Suppressor macrophage treated with lipopolysaccharide for 1 hour (primary cell): ENCODE measurements around the gene CAPZB.
"Not testable (repeated sequence)": the region's sequence is repeated elsewhere in the genome, so short reads cannot be mapped to it uniquely, and the experiment has no call there.

Experiments
- DNase-seq, 3 donors: peaks; one replicate each; pipeline ENCODE4 v3.0.0-alpha.2; 2020 to 2022

Gene CAPZB

GRCh38 chr1:19485362-19486187, at the start of gene CAPZB:
Gene CAPZB, minus strand, starts transcription at chr1:19485539. Its CDS starts 101 bp downstream, at chr1:19485438.
- peak; percentile 95 to 100 (median 99) for DNase-seq

DNA sequence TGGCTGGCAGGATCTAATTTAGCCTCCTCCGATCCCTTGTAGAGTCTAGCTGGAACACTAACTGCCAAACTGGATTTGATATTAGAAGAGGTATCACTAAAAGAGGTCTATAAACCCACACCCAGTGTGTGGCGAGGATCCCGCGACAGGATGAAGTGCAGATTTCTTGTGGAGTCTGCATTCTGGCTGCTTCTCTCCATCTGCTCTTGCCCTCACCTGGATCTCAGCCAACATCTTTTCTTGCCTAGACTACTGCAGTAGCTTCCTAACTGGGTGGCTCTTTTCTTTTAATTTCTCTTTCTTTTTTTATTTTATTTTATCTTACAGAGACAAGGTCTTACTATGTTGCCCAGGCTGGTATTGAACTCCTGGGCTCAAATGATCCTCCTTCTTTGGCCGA, 48.9 kb upstream of the CAPZB start:
- DNase-seq: no peak

GRCh38 chr1:19533626-19534025, 48.3 kb upstream of the CAPZB start:
- DNase-seq: peak; percentile 41 to 61 (median 57)

DNA sequence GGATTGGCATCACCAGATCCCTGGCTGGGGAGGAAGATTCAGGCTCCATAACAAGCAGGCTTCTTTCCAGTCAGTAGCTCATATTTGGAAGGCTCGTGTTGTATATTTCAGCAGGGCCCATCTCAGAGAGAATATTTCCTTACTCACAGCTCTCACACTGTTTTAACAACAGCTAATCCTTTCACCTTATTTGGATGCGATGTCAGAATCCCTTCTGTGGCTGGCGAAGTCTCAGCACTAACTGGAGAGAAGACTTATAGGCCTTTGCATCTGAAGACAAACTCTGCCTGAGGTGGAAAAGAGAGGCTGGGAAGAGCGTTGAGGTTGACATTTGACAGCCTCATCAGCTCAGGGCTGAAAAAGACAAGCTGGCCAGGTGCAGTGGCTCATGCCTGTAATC, 47.2 kb upstream of the CAPZB start:
- DNase-seq: no peak

DNA sequence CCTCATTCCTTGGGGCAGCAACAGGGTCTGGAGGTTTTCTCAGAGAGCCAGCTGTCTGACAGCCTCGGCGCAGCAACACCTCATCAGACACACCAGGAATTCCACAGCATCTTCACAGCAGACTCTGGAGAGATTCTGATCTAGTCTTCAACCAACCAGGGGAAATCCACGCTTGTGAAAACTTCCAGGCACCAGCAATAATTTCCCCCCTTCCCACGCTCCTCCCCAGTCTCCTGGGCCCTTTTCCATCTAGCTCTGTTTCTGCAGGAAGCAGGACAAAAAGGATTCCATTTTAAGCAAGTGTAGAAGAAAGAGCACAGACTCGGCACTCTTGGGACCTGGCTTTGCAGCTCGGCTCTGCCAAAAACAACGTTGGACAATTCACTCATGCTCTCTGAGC, 44.3 kb upstream of the CAPZB start:
- DNase-seq: no peak

DNA sequence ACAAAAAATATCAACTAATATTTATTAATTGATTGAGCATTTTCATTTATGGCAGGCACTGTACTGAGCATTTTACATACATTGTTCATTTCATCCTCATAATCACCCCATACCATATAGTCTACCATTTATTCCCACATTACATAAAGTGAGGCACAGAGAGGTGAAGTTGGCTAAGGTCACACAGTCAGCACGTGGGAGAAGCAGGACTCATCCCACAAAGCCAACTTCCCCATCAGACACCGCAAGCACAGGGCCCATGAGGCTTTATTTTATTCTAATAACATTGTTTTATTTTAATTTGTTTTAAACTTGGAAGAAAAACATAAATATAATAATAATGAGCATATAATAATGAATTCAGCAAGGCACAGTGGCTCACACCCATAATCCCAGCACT, 43.1 kb upstream of the CAPZB start:
- peak; percentile 35 to 52 (median 47) for DNase-seq

DNA sequence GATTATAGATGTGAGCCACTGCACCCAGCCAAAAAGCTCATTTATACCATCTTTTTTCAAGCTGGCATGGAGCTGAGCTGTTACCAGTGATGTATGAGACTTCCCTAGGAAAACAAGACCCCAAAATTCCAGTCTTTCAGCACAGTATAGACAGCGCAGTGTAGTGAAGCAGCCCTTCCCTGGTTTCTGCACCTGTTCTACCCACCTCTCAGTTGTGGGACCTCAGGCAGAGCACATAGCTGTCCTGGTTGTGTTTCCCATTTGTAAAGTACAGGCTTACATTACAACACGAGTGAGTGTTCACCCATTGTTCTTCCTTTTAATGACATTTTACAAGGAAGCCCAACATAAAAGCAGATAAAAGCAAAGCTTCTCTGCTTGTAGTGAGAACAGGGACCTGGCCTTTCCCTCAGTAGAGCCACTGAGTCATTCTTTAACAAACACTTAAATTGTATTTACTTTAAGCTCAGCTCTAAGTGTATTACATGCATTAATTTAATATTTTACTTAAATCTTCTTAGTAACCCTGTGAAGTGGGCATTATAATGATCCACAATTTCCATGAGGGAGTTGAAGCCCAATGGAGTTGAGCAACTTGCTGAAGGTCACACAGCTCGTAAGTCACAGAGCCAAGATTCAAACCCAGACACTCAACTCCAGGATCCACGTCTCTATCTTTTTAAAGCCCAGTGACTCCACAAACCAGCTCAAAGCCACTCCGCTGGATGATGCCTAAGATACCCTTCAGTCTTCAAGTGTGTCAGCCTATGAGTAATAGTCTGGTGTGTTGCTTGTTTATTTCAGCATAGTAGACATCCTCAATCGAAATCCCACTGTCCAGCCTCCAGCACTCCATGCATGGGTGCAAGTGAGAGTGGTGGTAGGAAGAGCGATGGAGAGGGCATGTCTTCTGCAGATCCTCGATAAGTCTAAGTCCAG, 40.5 kb upstream of the CAPZB start:
- DNase-seq: peak; percentile 28 to 49 (median 48)

- DNase-seq: no peak
These were observed 39.5 kb upstream of the CAPZB start for GRCh38 chr1:19524791-19525190.

- DNase-seq: not testable (repeated sequence)
These were observed 37.2 kb upstream of the CAPZB start for GRCh38 chr1:19522570-19522969.

GRCh38 chr1:19521411-19521810, 36.1 kb upstream of the CAPZB start:
- DNase-seq: no peak

DNA sequence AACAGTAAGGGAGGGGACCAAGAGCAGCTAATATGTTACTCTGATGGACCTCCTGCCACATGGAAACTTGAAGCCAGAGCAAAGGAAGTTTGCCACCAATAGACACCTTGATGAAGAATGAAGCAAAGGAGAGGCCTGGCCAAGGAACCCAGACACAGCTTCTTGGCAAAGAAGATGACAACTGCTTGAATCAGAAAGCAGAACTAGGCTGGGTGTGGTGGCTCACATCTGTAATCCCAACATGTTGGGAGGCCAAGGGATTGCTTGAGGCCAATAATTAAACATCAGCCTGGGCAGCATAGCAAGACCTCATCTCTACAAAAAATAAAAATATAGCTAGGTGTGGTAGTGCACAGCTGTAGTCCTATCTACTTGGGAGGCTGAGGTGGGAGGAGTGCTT, 31.7 kb upstream of the CAPZB start:
- peak; percentile 31 to 48 (median 40) for DNase-seq

DNA sequence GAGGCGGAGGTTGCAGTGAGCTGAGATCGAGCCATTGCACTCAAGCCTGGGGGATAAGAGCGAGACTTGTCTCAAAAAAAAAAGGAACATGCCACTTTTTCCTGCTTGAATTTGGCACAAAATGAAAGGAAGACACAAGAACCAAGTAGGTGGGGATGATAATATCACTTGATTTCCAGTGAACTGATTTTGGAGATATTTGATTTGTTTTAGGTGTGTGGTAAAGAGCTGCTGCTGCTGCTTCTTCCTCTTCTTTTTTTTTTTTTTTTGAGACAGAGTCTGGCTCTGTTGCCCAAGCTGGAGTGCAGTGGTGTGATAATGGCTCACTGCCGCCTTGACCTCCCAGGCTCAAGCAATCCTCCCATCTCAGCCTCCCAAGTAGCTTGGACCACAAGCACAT, 29.9 kb upstream of the CAPZB start:
- DNase-seq: peak in 1 of 3 donors; percentile 17

- DNase-seq: peak in 1 of 3 donors; percentile 11
These were observed 29.1 kb upstream of the CAPZB start for GRCh38 chr1:19514391-19514831.

DNA sequence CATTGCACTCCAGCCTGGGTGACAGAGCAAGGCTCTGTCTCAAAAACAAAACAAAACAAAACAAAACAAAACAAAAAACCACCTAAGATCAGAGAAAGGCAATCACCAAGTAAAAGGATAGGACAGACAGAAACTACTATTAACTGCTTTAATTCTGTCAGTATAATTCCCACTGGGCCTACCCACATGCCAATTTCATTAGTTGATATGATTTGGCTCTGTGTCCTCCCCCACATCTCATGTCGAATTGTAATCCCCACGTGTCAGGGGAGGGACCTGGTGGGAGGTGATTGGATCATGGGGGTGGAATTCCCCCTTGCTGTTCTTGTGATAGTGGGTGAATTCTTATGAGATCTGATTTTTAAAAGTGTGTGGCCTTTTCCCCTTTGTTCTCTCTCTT, 27.2 kb upstream of the CAPZB start:
- DNase-seq: peak; percentile 57 to 70 (median 67)

DNA sequence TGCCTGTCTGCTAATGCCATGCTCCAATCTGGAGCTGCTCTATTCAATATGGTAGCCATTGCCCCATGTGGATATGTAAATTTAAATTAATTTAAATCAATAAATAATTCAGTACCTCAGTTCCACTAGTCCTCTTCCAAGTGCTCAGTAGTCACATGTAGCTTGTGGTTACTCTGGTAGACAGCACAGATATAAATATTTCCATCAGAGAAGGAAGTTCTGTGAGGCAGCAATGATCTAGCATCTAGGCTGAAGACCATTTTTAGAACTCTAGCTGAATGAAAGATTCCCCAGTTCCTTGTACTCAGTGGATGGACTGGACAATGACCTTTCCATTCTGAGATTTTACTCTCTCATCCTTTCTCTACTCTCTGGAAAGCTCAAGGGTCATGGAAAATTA, 25.8 kb upstream of the CAPZB start:
- peak; percentile 42 to 52 (median 52) for DNase-seq

DNA sequence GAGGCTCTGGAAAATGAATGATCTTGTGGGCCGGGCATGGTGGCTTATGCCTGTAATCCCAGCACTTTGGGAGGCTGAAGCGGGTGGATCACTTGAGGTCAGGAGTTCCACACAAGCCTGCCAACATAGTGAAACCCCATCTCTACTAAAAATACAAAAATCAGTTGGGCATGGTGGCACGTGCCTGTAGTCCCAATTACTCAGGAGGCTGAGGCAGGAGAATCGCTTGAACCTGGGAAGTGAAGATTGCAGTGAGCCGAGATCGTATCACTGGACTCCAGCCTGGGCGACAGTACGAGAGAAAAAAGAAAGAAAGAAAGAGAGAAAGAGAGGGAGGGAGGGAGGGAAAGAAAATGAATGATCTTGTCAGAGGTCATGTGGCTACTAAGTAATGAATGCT, 24.3 kb upstream of the CAPZB start:
- DNase-seq: not testable (repeated sequence)

- peak; percentile 25 to 61 (median 42) for DNase-seq
These were observed 22.2 kb upstream of the CAPZB start for GRCh38 chr1:19507516-19507915.

- DNase-seq: peak; percentile 79 to 88 (median 87)
These were observed 20.5 kb upstream of the CAPZB start for GRCh38 chr1:19505693-19506457.

- DNase-seq: peak in 2 of 3 donors; percentile 33 to 56
These were observed 19.7 kb upstream of the CAPZB start for GRCh38 chr1:19504796-19505692.

GRCh38 chr1:19502284-19502683, 16.9 kb upstream of the CAPZB start:
- DNase-seq: peak in 1 of 3 donors; percentile 29

DNA sequence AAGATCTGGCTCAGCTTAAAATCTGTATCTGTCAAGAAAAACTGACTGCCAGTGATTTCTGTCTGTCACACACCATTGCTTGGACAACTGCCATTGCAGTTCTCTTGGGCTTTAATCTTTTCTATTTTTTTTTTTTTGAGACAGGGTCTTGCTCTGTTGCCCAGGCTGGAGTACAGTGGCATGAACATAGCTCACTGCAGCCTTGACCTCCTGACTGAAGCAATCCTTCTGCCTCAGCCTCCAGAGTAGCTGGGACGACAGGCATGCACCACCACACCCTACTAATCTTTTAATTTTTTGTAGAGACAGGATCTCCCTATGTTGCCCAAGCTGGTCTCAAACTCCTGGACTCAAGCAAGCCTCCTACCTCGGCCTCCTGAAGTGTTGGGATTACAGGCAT, 14.5 kb upstream of the CAPZB start:
- DNase-seq: not testable (repeated sequence)

DNA sequence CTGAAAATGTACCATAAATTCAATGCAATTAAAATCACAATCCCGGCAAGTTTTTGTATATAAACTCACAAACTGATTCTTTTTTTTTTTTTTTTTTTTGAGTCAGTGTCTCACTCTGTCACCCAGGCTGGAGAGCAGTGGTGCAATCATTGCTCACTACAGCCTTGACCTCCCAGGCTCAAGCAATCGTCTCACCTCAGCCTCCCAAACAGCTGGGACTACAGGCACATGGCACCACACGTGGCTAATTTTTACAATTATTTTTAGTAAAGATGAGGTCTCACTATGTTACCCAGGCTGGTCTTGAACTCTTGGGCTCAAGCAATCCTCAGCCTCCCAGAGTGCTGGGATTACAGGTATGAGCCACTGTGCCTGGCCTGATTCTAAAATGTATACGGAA, 12.1 kb upstream of the CAPZB start:
- DNase-seq: not testable (repeated sequence)
